ENCODE data around the gene PSMA3. TPM values are rescaled to one million over a fixed set of nuclear protein-coding genes. Genes with fewer than 3 reads are reported as not detected.

The PSMA3 gene
- total RNA-seq, 1 experiment from 2014 or later, result 260 TPM

GRCh38 chr14:58313699-58314098, 69.1 kb downstream of the PSMA3 start:
- H3K36me3 Mint-ChIP-seq (ENCODE audit: insufficient read depth, unreplicated experiment), result peaks cover 18% of the 10 kb centered on the region
- BruUV-seq (replicated peaks), result no TSS peak
- CTCF ChIA-PET, result no interaction called here
- TF ChIP-seq, protein P1, sequence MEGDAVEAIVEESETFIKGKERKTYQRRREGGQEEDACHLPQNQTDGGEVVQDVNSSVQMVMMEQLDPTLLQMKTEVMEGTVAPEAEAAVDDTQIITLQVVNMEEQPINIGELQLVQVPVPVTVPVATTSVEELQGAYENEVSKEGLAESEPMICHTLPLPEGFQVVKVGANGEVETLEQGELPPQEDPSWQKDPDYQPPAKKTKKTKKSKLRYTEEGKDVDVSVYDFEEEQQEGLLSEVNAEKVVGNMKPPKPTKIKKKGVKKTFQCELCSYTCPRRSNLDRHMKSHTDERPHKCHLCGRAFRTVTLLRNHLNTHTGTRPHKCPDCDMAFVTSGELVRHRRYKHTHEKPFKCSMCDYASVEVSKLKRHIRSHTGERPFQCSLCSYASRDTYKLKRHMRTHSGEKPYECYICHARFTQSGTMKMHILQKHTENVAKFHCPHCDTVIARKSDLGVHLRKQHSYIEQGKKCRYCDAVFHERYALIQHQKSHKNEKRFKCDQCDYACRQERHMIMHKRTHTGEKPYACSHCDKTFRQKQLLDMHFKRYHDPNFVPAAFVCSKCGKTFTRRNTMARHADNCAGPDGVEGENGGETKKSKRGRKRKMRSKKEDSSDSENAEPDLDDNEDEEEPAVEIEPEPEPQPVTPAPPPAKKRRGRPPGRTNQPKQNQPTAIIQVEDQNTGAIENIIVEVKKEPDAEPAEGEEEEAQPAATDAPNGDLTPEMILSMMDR (IDR thresholded peaks at IDR 0.05; ENCODE audit: unreplicated experiment), result no peak
- H3K27ac Mint-ChIP-seq (ENCODE audit: unreplicated experiment), result no peak overlapping the region
- H3K4me1 Mint-ChIP-seq (ENCODE audit: low read depth, unreplicated experiment), result no peaks in the 10 kb centered on the region
- no peaks in the 10 kb centered on the region for H3K9me3 Mint-ChIP-seq (ENCODE audit: low read depth, unreplicated experiment)
- intact Hi-C loops (cut with micrococcal nuclease; ENCODE audit: unreplicated experiment), result no loop called here
- DNase-seq, result no peak
- H3K4me3 Mint-ChIP-seq (ENCODE audit: low read depth, unreplicated experiment), result no peak overlapping the region
- no peaks in the 10 kb centered on the region for H3K27me3 Mint-ChIP-seq (ENCODE audit: unreplicated experiment)

- no peak for DNase-seq
- BruUV-seq (replicated peaks), result no TSS peak
- Mint-ChIP-seq H3K27ac (ENCODE audit: unreplicated experiment) (no peak overlapping the region), H3K4me1 (ENCODE audit: low read depth, unreplicated experiment) (no peaks in the 10 kb centered on the region), H3K27me3 (ENCODE audit: unreplicated experiment) (no peaks in the 10 kb centered on the region), H3K4me3 (ENCODE audit: low read depth, unreplicated experiment) (no peak overlapping the region), H3K9me3 (ENCODE audit: low read depth, unreplicated experiment) (no peaks in the 10 kb centered on the region), H3K36me3 (ENCODE audit: insufficient read depth, unreplicated experiment) (peaks cover 23% of the 10 kb centered on the region)
- intact Hi-C loops (cut with micrococcal nuclease; ENCODE audit: unreplicated experiment), result no loop called here
- TF ChIP-seq, protein P1 (IDR thresholded peaks at IDR 0.05; ENCODE audit: unreplicated experiment), result no peak
- CTCF ChIA-PET, result no interaction called here
Measured at GRCh38 chr14:58315606-58316005, 71.0 kb downstream of the PSMA3 start.

Other genes starting within 250 kb of the PSMA3 start
- gene ARMH4, start 92.6 kb upstream of the PSMA3 start, total RNA-seq (2022), result 0.07 TPM in 1 of 2 replicates, not detected in the other
- 39.4 and 42.3 TPM in 2 replicates for gene ACTR10, start 44.7 kb upstream of the PSMA3 start, total RNA-seq (2022)
- 24.9 and 26.7 TPM in 2 replicates for gene ARID4A, start 53.7 kb downstream of the PSMA3 start, total RNA-seq (2022)
- not detected in 2 replicates for gene TOMM20L, start 151.1 kb downstream of the PSMA3 start, total RNA-seq (2022)
- gene TIMM9, start 182.7 kb downstream of the PSMA3 start, total RNA-seq (2022), result 44.0 and 44.5 TPM in 2 replicates
- 16.7 and 19.3 TPM in 2 replicates for gene KIAA0586, start 182.9 kb downstream of the PSMA3 start, total RNA-seq (2022)

Data from Calu3 (cell line).